ENCODE data around the gene PRKN. TPM values are rescaled to one million over a fixed set of nuclear protein-coding genes. Genes with fewer than 3 reads are reported as not detected.

The PRKN gene
- total RNA-seq, 4 donors from 2014 or later: 8.4 to 44.8 (median 12.6) TPM

- no peak for ATAC-seq (ENCODE audit: low FRiP score)
- DNase-seq (ENCODE audit: low spot score): no peak
- TF ChIP-seq, protein P1, sequence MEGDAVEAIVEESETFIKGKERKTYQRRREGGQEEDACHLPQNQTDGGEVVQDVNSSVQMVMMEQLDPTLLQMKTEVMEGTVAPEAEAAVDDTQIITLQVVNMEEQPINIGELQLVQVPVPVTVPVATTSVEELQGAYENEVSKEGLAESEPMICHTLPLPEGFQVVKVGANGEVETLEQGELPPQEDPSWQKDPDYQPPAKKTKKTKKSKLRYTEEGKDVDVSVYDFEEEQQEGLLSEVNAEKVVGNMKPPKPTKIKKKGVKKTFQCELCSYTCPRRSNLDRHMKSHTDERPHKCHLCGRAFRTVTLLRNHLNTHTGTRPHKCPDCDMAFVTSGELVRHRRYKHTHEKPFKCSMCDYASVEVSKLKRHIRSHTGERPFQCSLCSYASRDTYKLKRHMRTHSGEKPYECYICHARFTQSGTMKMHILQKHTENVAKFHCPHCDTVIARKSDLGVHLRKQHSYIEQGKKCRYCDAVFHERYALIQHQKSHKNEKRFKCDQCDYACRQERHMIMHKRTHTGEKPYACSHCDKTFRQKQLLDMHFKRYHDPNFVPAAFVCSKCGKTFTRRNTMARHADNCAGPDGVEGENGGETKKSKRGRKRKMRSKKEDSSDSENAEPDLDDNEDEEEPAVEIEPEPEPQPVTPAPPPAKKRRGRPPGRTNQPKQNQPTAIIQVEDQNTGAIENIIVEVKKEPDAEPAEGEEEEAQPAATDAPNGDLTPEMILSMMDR (IDR thresholded peaks at IDR 0.05): no peak
Observed at GRCh38 chr6:161817881-161818280, 909.7 kb downstream of the PRKN start.

DNA sequence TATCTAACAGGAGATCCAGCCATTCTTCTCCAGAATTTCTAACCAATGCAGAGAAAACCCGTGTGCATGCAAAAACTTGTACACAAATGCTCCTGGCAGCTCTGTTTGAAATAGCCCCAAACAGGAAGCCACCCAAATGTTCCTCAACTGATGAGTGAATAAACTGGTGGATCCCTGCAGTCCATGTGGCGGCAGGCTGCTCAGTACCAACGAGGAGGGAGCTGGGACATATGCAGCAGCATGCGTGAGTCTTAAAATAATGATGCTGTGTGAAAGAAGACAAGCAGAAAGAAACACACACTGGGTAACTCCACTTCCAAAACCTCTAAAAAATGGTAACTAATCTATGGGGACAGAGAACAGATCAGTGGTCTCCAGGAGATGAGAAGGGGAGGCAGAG lies 911.6 kb downstream of the PRKN start:
- DNase-seq (ENCODE audit: low spot score) (no peak), ATAC-seq (ENCODE audit: low FRiP score) (no peak)
- TF ChIP-seq, protein P1 (IDR thresholded peaks at IDR 0.05): no peak

DNA sequence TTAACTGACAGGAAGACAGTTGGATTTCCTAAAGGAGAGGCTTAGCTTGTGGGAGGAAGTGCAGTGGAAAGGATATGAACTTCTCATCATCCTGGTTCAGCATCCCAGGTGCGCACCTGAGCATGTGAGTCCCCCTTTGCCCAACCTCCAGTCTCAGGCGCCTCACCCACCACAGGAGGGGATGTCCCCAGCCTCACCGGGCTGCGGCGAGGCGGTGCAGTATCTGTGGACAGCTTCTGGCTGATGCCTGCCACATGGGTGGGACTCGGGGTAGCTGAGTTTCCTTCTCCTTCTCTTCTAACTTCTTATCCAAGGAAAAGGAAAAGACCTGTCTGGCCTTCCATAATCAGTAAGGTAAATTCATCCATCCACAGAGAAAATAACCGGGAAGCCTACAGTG lies 914.4 kb downstream of the PRKN start:
- ATAC-seq (ENCODE audit: low FRiP score): no peak
- no peak for DNase-seq (ENCODE audit: low spot score)
- TF ChIP-seq, protein P1 (IDR thresholded peaks at IDR 0.05): no peak

DNA sequence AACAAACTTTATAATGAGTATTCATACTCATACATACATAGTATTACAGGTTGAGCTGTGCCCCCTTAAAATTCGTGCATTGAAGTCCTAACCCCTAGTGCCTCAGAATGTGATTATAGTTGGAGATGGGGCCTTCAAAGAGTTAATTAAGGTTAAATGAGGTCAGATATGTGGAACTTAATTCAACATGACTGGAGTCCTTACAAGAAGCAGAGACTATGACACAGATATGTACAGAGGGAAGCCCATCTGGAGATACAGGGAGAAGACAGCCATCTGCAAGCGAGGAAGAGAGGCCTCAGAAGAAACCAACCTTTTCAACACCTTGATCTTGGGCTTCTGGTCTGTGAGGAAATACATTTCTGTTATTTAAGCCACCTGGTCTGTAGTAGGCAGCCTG lies 917.6 kb downstream of the PRKN start:
- TF ChIP-seq, protein P1 (IDR thresholded peaks at IDR 0.05): no peak
- no peak for DNase-seq (ENCODE audit: low spot score)
- ATAC-seq (ENCODE audit: low FRiP score): no peak

- TF ChIP-seq, protein P1 (IDR thresholded peaks at IDR 0.05): no peak
- DNase-seq (ENCODE audit: low spot score) (no peak), ATAC-seq (ENCODE audit: low FRiP score) (no peak)
Observed at GRCh38 chr6:161804838-161805237, 922.7 kb downstream of the PRKN start.

DNA sequence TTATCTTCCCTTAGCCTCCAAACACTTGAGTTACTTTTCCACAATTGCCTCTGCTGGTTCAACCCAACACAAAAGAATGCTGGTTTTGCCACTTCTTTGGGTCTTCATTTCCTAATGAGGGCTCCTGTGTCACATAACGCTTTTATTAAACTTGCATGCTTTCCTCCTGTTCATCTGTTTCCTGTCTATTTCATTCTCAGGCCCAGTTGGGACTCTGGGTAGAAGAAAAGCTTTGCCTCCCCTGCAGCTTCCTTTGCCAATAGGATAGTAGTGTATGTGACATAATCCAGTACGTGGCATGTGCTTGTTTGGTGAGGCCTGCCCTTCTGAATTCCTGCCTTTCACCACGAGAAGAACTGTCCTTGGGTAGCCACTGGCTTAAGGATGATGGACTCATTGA lies 924.4 kb downstream of the PRKN start:
- ATAC-seq (ENCODE audit: low FRiP score) (no peak), DNase-seq (ENCODE audit: low spot score) (no peak)
- TF ChIP-seq, protein P1 (IDR thresholded peaks at IDR 0.05): no peak

DNA sequence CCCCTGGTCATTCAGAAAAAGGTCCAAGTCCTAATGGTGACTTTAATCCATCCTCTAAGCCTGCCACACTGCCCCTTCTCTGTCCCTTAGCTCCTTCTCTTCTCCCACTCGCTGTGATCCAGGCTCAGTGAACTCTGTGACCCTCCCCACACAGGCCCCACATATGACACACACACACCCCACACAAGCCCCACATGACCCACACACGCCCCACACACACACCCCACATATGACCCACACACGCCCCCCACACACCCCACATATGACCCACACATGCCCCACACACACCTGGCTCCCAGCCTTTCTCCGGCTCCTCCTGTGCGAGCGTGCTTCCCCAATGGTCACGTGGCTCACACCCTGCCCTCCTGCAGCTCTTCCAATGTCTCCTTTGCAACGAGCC lies 925.3 kb downstream of the PRKN start:
- ATAC-seq (ENCODE audit: low FRiP score) (no peak), DNase-seq (ENCODE audit: low spot score) (no peak)
- TF ChIP-seq, protein P1 (IDR thresholded peaks at IDR 0.05): no peak

Data from omental fat pad (tissue), 4 donors.